ENCODE measurements around the gene TRIO. TPM values are rescaled to one million over a fixed set of nuclear protein-coding genes. Genes with fewer than 3 reads are reported as not detected.
A peak's percentile ranks its signal among the peaks of the same experiment; 100 is the strongest.

The TRIO gene
- total and polyA plus RNA-seq, 2 donors (not counting 3 experiments of a cell fraction or from before 2014, with no cell fraction given) = 82.9 to 248 TPM

DNA sequence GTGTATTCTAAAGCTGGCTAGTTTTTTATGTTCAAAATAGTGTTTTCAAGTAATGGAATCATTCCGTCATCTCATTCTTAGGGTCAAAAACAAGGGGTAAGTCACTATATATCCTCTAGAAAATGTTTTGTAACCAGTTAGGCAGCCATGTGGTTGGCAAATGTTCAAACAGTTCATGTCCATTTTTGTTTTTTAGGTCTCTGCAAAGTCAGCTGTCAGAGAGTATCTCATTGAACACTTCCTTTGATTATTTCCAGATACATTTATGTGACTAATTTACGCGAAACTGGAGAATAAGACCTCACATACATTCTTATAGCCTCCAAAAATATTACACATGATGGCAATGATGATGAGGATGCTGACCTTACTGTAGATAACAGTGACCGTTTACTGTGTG, 50.4 kb downstream of the TRIO start:
- H3K9ac ChIP-seq (replicated peaks; ENCODE audit: extremely low read depth, insufficient read depth, low read length) = peak overlapping the region; percentile 43

DNA sequence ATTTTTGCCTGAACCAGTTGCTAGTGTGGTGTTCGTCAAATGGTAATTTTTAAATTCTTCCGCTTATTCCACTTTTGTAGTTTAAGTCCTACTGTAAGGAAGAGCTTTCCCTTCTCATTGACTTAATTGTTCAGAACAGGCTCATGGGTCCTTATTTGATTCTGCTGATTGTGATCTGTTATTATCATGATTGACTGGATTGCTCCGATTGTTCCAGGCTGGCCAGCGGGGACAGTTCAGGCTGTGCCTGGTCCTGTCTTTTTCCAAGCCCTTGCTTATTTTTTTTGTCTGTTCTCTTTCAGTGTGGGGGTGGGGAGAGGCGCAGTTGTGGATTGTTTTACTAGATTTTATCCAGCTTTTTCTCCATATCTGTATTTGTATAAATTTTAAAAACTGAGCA, 52.4 kb downstream of the TRIO start:
- no peak for FAIRE-seq

More for the DNA sequence above, 50.4 kb downstream of the TRIO start:
- Histone ChIP-seq H2AFZ (ENCODE audit: low read depth, low read length) (no peak overlapping the region), H3K27me3 (ENCODE audit: control insufficient read depth in 2 of 2, insufficient read depth in 2 of 2, low read length in 2 of 2) (no peaks in the 10 kb centered on the region), H3K79me2 (ENCODE audit: control insufficient read depth, insufficient read depth, low read length) (peaks cover 95% of the 10 kb centered on the region), H3K4me1 (ENCODE audit: control insufficient read depth, extremely low read depth, insufficient read depth, low read length) (peaks cover 56% of the 10 kb centered on the region), H3K4me2 (ENCODE audit: insufficient read depth, low read length) (peak overlapping the region; percentile 39), H3K4me3 (replicated peaks in 1 of 3; ENCODE audit: insufficient read depth in 1 of 3, low read depth in 1 of 3, low read length in 3 of 3) (no peak overlapping the region), H3K9me3 (replicated peaks; ENCODE audit: control insufficient read depth, insufficient read depth, low read length) (no peaks in the 10 kb centered on the region), H3K27ac (ENCODE audit: insufficient read depth, low read depth, low read length) (peak overlapping the region; percentile 54), H3K9me1 (replicated peaks; ENCODE audit: control insufficient read depth, extremely low read depth, insufficient read depth, low read length) (no peaks in the 10 kb centered on the region), H4K20me1 (replicated peaks; ENCODE audit: control insufficient read depth, extremely low read depth, insufficient read depth, low read length) (peaks cover 3% of the 10 kb centered on the region), H3K36me3 (ENCODE audit: control insufficient read depth in 2 of 2, extremely low read depth in 1 of 2, insufficient read depth in 2 of 2, low read length in 2 of 2) (no peaks in the 10 kb centered on the region)
- DNase-seq (ENCODE audit: low read depth, low spot score) = peak; percentile 92
- POLR2A ChIA-PET = no interaction called here
- intact Hi-C loops (cut with micrococcal nuclease) = no loop called here
- peak; percentile 86 for FAIRE-seq
- CTCF ChIA-PET = interaction anchor here (0.6 to 3.1 kb wide), 7 partner anchors 9 to 159 kb away, joined by 3 to 16 read pairs (median 4); no protein-coding TSS in a partner anchor
- BruUV-seq (replicated peaks) = no TSS peak
- TF ChIP-seq, protein P1, sequence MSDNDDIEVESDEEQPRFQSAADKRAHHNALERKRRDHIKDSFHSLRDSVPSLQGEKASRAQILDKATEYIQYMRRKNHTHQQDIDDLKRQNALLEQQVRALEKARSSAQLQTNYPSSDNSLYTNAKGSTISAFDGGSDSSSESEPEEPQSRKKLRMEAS (IDR thresholded peaks at IDR 0.05; ENCODE audit: insufficient read depth, insufficient read length) = no peak
- TF ChIP-seq GATA2 (IDR thresholded peaks at IDR 0.05; ENCODE audit: insufficient read depth, insufficient read length, low read depth, low read length) (no peak), JUN (IDR thresholded peaks at IDR 0.05; ENCODE audit: borderline replicate concordance, insufficient read depth, insufficient read length, low read depth) (peak; percentile 34)
- dilution Hi-C loops (cut with MboI; ENCODE audit: extremely low pct_ligation_motif_present, low sequenced_read_pairs) = no loop called here

More for the DNA sequence above, 52.4 kb downstream of the TRIO start:
- no peak for DNase-seq (ENCODE audit: low read depth, low spot score)
- dilution Hi-C loops (cut with MboI; ENCODE audit: extremely low pct_ligation_motif_present, low sequenced_read_pairs) (no loop called here), intact Hi-C loops (cut with micrococcal nuclease) (no loop called here)
- no peak for TF ChIP-seq POLR2AphosphoS5 (IDR thresholded peaks at IDR 0.05; ENCODE audit: insufficient read depth, low read depth, low read length)
- TF ChIP-seq FOS (IDR thresholded peaks at IDR 0.05; ENCODE audit: borderline replicate concordance, insufficient read depth, low read length) = no peak
- no peak for TF ChIP-seq MYC (IDR thresholded peaks at IDR 0.05; ENCODE audit: low read depth, low read length)
- no peak for TF ChIP-seq GATA2 (IDR thresholded peaks at IDR 0.05; ENCODE audit: insufficient read depth, insufficient read length, low read depth, low read length)
- TF ChIP-seq POLR2A (IDR thresholded peaks at IDR 0.05; ENCODE audit: low read depth, low read length) = no peak
- TF ChIP-seq, protein P1 (IDR thresholded peaks at IDR 0.05; ENCODE audit: insufficient read depth, insufficient read length) = no peak
- TF ChIP-seq, protein P2, sequence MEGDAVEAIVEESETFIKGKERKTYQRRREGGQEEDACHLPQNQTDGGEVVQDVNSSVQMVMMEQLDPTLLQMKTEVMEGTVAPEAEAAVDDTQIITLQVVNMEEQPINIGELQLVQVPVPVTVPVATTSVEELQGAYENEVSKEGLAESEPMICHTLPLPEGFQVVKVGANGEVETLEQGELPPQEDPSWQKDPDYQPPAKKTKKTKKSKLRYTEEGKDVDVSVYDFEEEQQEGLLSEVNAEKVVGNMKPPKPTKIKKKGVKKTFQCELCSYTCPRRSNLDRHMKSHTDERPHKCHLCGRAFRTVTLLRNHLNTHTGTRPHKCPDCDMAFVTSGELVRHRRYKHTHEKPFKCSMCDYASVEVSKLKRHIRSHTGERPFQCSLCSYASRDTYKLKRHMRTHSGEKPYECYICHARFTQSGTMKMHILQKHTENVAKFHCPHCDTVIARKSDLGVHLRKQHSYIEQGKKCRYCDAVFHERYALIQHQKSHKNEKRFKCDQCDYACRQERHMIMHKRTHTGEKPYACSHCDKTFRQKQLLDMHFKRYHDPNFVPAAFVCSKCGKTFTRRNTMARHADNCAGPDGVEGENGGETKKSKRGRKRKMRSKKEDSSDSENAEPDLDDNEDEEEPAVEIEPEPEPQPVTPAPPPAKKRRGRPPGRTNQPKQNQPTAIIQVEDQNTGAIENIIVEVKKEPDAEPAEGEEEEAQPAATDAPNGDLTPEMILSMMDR (IDR thresholded peaks at IDR 0.05; ENCODE audit: extremely low read depth in 1 of 2, insufficient read depth in 1 of 2, low read depth in 1 of 2, low read length in 2 of 2) = no peak
- TF ChIP-seq EZH2 (IDR thresholded peaks at IDR 0.05; ENCODE audit: borderline replicate concordance, low read depth, low read length, severe bottlenecking) = no peak
- TF ChIP-seq JUN (IDR thresholded peaks at IDR 0.05; ENCODE audit: borderline replicate concordance, insufficient read depth, insufficient read length, low read depth) = no peak
- Histone ChIP-seq H4K20me1 (replicated peaks; ENCODE audit: control insufficient read depth, extremely low read depth, insufficient read depth, low read length) (peaks cover 3% of the 10 kb centered on the region), H3K9ac (replicated peaks; ENCODE audit: extremely low read depth, insufficient read depth, low read length) (no peak overlapping the region), H3K4me3 (replicated peaks in 1 of 3; ENCODE audit: insufficient read depth in 1 of 3, low read depth in 1 of 3, low read length in 3 of 3) (no peak overlapping the region), H3K4me2 (ENCODE audit: insufficient read depth, low read length) (no peak overlapping the region), H3K27ac (ENCODE audit: insufficient read depth, low read depth, low read length) (no peak overlapping the region), H3K4me1 (ENCODE audit: control insufficient read depth, extremely low read depth, insufficient read depth, low read length) (peaks cover 50% of the 10 kb centered on the region), H2AFZ (ENCODE audit: low read depth, low read length) (no peak overlapping the region), H3K36me3 (ENCODE audit: control insufficient read depth in 2 of 2, extremely low read depth in 1 of 2, insufficient read depth in 2 of 2, low read length in 2 of 2) (no peaks in the 10 kb centered on the region), H3K9me1 (replicated peaks; ENCODE audit: control insufficient read depth, extremely low read depth, insufficient read depth, low read length) (no peaks in the 10 kb centered on the region), H3K79me2 (ENCODE audit: control insufficient read depth, insufficient read depth, low read length) (peaks cover 99% of the 10 kb centered on the region), H3K9me3 (replicated peaks; ENCODE audit: control insufficient read depth, insufficient read depth, low read length) (no peaks in the 10 kb centered on the region), H3K27me3 (ENCODE audit: control insufficient read depth in 2 of 2, insufficient read depth in 2 of 2, low read length in 2 of 2) (no peaks in the 10 kb centered on the region)
- ChIA-PET POLR2A (interaction anchor here (0.7 kb wide), 1 partner anchor 172 kb away, joined by 4 read pairs; no protein-coding TSS in a partner anchor), CTCF (interaction anchor here (1.4 to 3.1 kb wide), 2 partner anchors 74 to 75 kb away, joined by 5 to 16 read pairs; no protein-coding TSS in a partner anchor)
- no TSS peak for BruUV-seq (replicated peaks)
